Mesenchymal stem cell (in vitro differentiated cells and primary cell): ENCODE results near the gene RABIF.
"Not testable (repeated sequence)": the region's sequence is repeated elsewhere in the genome, so short reads cannot be mapped to it uniquely, and the experiment has no call there.

Source experiments
- DNase-seq: peaks from one replicate; pipeline ENCODE4 v3.0.0-alpha.2; 2013
- H2AFZ ChIP-seq: one replicate; pipeline ENCODE4 v1.6.1; 2013; ENCODE audit warnings: low read depth, mild to moderate bottlenecking, control low read depth, inconsistent platforms, low read length, moderate library complexity
- H2AK5ac ChIP-seq: 2 replicates; pipeline ENCODE4 v1.6.1; 2013; ENCODE audit warnings: low read length, moderate library complexity, mild to moderate bottlenecking, inconsistent platforms; ENCODE audit not compliant: severe bottlenecking
- H2BK120ac ChIP-seq: one replicate; pipeline ENCODE4 v1.6.1; 2013; ENCODE audit warnings: low read depth, mild to moderate bottlenecking, inconsistent platforms, low read length, moderate library complexity
- H2BK12ac ChIP-seq, 2 experiments: one replicate each; pipeline ENCODE4 v1.6.1; 2013; ENCODE audit warnings: inconsistent platforms in 2 of 2, low read length in 2 of 2, mild to moderate bottlenecking in 2 of 2, moderate library complexity in 2 of 2, control low read depth in 1 of 2
- H2BK15ac ChIP-seq: one replicate; pipeline ENCODE4 v1.6.1; 2013; ENCODE audit warnings: mild to moderate bottlenecking, low read depth, inconsistent platforms; ENCODE audit not compliant: poor library complexity, severe bottlenecking
- H2BK5ac ChIP-seq: 2 replicates; pipeline ENCODE4 v1.6.1; 2013; ENCODE audit warnings: low read depth, mild to moderate bottlenecking, low read length, control low read depth, inconsistent platforms; ENCODE audit not compliant: poor library complexity, severe bottlenecking
- H3K14ac ChIP-seq, 2 experiments: one replicate each; pipeline ENCODE4 v1.6.1; 2013; ENCODE audit warnings: inconsistent platforms in 2 of 2, low read length in 2 of 2, control low read depth in 1 of 2, mild to moderate bottlenecking in 1 of 2, moderate library complexity in 1 of 2
- H3K18ac ChIP-seq, 2 experiments: one replicate each; pipeline ENCODE4 v1.6.1; 2013; ENCODE audit warnings: inconsistent platforms in 2 of 2, low read length in 2 of 2, control low read depth in 1 of 2, low read depth in 1 of 2, mild to moderate bottlenecking in 1 of 2
- H3K23ac ChIP-seq, 2 experiments: one replicate each; pipeline ENCODE4 v1.6.1; 2013; ENCODE audit warnings: inconsistent platforms in 2 of 2, low read length in 2 of 2, mild to moderate bottlenecking in 2 of 2, moderate library complexity in 2 of 2, control low read depth in 1 of 2
- H3K27ac ChIP-seq: 2 replicates; pipeline ENCODE4 v1.5.1; 2013; ENCODE audit warnings: mild to moderate bottlenecking, moderate library complexity, low read length, control low read depth, inconsistent platforms; ENCODE audit not compliant: poor library complexity, severe bottlenecking
- H3K27me3 ChIP-seq, 2 experiments: 2 replicates each; pipeline versions ENCODE4 v1.6.1 to v1.7.0; 2013; ENCODE audit warnings: low read length in 2 of 2, mild to moderate bottlenecking in 2 of 2, moderate library complexity in 2 of 2, control low read depth in 1 of 2, inconsistent platforms in 1 of 2; ENCODE audit not compliant: control insufficient read depth in 1 of 2, insufficient read depth in 1 of 2
- H3K36me3 ChIP-seq, 2 experiments: 2 replicates each; pipeline versions ENCODE4 v1.6.1 to v1.7.0; 2013; ENCODE audit warnings: low read length in 2 of 2, control low read depth in 1 of 2, inconsistent platforms in 1 of 2, low read depth in 1 of 2, mild to moderate bottlenecking in 1 of 2; ENCODE audit not compliant: insufficient read depth in 2 of 2, control insufficient read depth in 1 of 2
- H3K4ac ChIP-seq, 2 experiments: one replicate each; pipeline ENCODE4 v1.6.1; 2013; ENCODE audit warnings: inconsistent platforms in 2 of 2, low read length in 2 of 2, mild to moderate bottlenecking in 2 of 2, moderate library complexity in 2 of 2, control low read depth in 1 of 2, low read depth in 1 of 2
- H3K4me1 ChIP-seq: 2 replicates; pipeline ENCODE4 v1.6.1; 2013; ENCODE audit warnings: low read depth, low read length, control low read depth; ENCODE audit not compliant: control insufficient read depth, insufficient read depth
- H3K4me2 ChIP-seq: 2 replicates; pipeline ENCODE4 v1.6.1; 2013; ENCODE audit warnings: low read length, mild to moderate bottlenecking, inconsistent platforms; ENCODE audit not compliant: poor library complexity, severe bottlenecking
- H3K4me3 ChIP-seq, 2 experiments: 2 replicates each; pipeline versions ENCODE4 v1.5.1 to v1.7.0; 2013; ENCODE audit warnings: low read length in 2 of 2, mild to moderate bottlenecking in 2 of 2, control low read depth in 1 of 2, low read depth in 1 of 2; ENCODE audit not compliant: insufficient read depth in 1 of 2
- H3K79me1 ChIP-seq: replicated peaks from 2 replicates; pipeline ENCODE4 v1.6.1; 2013; ENCODE audit warnings: mild to moderate bottlenecking, control low read depth, low read length, inconsistent platforms; ENCODE audit not compliant: poor library complexity, severe bottlenecking
- H3K9ac ChIP-seq: 2 replicates; pipeline ENCODE4 v1.7.0; 2013; ENCODE audit warnings: mild to moderate bottlenecking, low read length, moderate library complexity
- H3K9me3 ChIP-seq: 2 replicates; pipeline ENCODE4 v1.7.0; 2013; ENCODE audit warnings: mild to moderate bottlenecking, low read length; ENCODE audit not compliant: control insufficient read depth
- H4K8ac ChIP-seq: one replicate; pipeline ENCODE4 v1.6.1; 2013; ENCODE audit warnings: inconsistent platforms, mild to moderate bottlenecking, low read length, moderate library complexity
- H4K91ac ChIP-seq: one replicate; pipeline ENCODE4 v1.6.1; 2013; ENCODE audit warnings: mild to moderate bottlenecking, low read length, inconsistent platforms
- whole genome bisulfite sequencing: methylation state at CpG from one replicate; pipeline ENCODE4 v1.1.7; 2013; ENCODE audit warnings: mixed read lengths; 5-methylcytosine and 5-hydroxymethylcytosine counted together

The RABIF gene

DNA sequence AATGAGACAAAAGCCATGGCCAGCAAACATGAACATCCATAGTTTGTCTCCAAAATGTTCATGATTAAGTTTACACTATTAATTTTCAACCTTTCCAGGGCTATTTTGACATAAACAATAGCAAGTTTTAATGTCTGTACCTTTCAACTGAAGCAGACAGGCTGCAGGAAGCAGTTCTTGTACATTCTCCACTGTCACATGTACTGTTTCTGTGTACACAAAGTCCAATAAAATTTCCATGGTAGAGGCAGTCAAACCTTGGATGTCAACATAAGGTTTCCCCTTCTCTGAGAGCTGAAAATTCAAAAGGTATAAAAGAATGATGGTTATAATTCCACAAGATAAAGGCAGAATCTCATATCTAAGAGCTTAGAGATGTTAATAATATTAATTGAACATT lies 30.7 kb upstream of the RABIF start:
- no peaks in the 10 kb centered on the region for H3K4me1 ChIP-seq
- H3K27ac ChIP-seq, result no peak overlapping the region
- peaks cover 14% of the 10 kb centered on the region for H3K79me1 ChIP-seq
- no peaks in the 10 kb centered on the region for H3K9me3 ChIP-seq
- H3K4me2 ChIP-seq, result no peak overlapping the region
- DNase-seq, result no peak
- H3K14ac ChIP-seq, result no peak overlapping the region
- H2BK12ac ChIP-seq, result no peak overlapping the region
- H2BK120ac ChIP-seq, result no peak overlapping the region
- no peak overlapping the region for H2AK5ac ChIP-seq
- no peak overlapping the region for H3K23ac ChIP-seq
- no peak overlapping the region for H2BK15ac ChIP-seq
- peaks cover 13 to 71% of the 10 kb centered on the region in 2 experiments for H3K36me3 ChIP-seq
- no peak overlapping the region for H2AFZ ChIP-seq
- H4K8ac ChIP-seq, result no peak overlapping the region
- no peak overlapping the region for H2BK5ac ChIP-seq
- no peaks in the 10 kb centered on the region for H3K27me3 ChIP-seq
- H4K91ac ChIP-seq, result no peak overlapping the region
- H3K4ac ChIP-seq, result no peak overlapping the region
- no peak overlapping the region for H3K4me3 ChIP-seq
- no peak overlapping the region for H3K9ac ChIP-seq
- H3K18ac ChIP-seq, result no peak overlapping the region

DNA sequence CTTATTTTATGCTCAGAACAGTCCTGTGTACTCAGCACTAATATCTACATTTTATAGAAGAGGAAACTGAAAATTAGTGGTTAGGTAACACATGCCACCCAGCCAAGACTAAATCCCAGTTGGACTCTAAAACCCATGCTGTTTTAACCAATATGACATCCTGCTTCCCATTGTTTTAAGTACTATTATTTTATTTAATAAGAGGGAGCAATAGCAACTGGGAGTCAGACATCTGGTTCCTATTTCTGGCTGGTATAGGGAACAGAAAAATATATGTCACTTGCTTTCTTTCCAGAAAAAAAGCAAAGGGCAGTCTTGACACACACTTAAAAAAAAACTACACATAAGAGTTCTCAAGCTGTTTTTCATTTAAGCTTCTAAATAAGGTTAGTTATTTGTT lies 26.2 kb upstream of the RABIF start:
- no peak overlapping the region for H2AFZ ChIP-seq
- no peaks in the 10 kb centered on the region for H3K4me1 ChIP-seq
- H3K23ac ChIP-seq, result no peak overlapping the region
- no peaks in the 10 kb centered on the region for H3K27me3 ChIP-seq
- H3K4me3 ChIP-seq, result no peak overlapping the region
- DNase-seq, result no peak
- no peak overlapping the region for H3K4me2 ChIP-seq
- no peak overlapping the region for H4K91ac ChIP-seq
- no peak overlapping the region for H3K4ac ChIP-seq
- H3K9me3 ChIP-seq, result no peaks in the 10 kb centered on the region
- no peak overlapping the region for H3K14ac ChIP-seq
- H2AK5ac ChIP-seq, result no peak overlapping the region
- peaks cover 17% of the 10 kb centered on the region for H3K79me1 ChIP-seq
- H4K8ac ChIP-seq, result no peak overlapping the region
- no peak overlapping the region for H3K9ac ChIP-seq
- H3K36me3 ChIP-seq, result peaks cover 24 to 95% of the 10 kb centered on the region in 2 experiments
- H3K18ac ChIP-seq, result no peak overlapping the region
- H2BK120ac ChIP-seq, result no peak overlapping the region
- H2BK15ac ChIP-seq, result no peak overlapping the region
- H2BK5ac ChIP-seq, result no peak overlapping the region
- H3K27ac ChIP-seq, result no peak overlapping the region
- no peak overlapping the region for H2BK12ac ChIP-seq

DNA sequence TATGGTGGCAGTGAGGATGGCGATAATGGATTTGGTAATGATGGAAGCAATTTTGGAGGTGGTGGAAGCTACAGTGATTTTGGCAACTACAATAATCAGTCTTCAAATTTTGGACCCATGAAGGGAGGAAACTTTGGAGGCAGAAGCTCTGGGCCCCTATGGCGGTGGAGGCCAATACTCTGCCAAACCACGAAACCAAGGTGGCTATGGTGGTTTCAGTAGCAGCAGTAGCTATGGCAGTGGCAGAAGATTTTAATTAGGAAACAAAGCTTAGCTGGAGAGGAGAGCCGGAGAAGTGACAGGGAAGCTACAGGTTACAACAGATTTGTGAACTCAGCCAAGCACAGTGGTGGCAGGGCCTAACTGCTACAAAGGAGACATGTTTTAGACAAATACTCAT lies 23.5 kb upstream of the RABIF start:
- not testable (repeated sequence) for H3K4me3 ChIP-seq, H3K14ac ChIP-seq, H3K9me3 ChIP-seq, H3K4me1 ChIP-seq, H2AFZ ChIP-seq, H3K9ac ChIP-seq, H3K4me2 ChIP-seq, H3K27ac ChIP-seq, H3K4ac ChIP-seq, H2BK15ac ChIP-seq, H2AK5ac ChIP-seq, H3K18ac ChIP-seq, H2BK5ac ChIP-seq, H2BK12ac ChIP-seq, H2BK120ac ChIP-seq, H3K23ac ChIP-seq, H4K91ac ChIP-seq, H3K27me3 ChIP-seq, H4K8ac ChIP-seq, DNase-seq
- H3K36me3 ChIP-seq, result peaks cover 29 to 98% of the 10 kb centered on the region in 2 experiments
- WGBS, result over 99% methylated on average over 4 of the region's 4 CpGs
- H3K79me1 ChIP-seq, result peaks cover 14% of the 10 kb centered on the region

DNA sequence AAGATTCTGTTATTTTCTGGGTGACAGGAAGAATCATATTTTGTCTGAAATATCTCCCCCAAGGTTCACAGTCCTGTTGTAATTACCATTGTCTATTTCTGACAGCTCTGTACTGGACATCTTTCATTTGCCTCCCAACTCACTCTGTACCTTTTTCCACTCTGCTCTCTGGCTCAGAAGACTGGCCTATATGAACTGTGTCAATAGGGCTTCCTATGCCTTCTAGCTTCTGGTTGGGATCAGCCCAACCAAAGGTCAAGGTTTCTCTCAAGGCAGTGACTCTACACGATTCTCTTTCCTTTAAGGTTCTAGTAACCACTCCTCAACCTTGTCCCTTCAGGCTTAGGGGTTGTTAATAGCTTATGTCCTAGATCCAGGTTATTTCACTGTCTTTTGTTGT lies 20.5 kb upstream of the RABIF start:
- no peak overlapping the region for H2BK120ac ChIP-seq
- DNase-seq, result no peak
- no peak overlapping the region for H3K14ac ChIP-seq
- H4K91ac ChIP-seq, result no peak overlapping the region
- peaks cover 5% of the 10 kb centered on the region for H3K79me1 ChIP-seq
- H2BK5ac ChIP-seq, result no peak overlapping the region
- H3K4me3 ChIP-seq, result no peak overlapping the region
- no peak overlapping the region for H3K9ac ChIP-seq
- H3K27ac ChIP-seq, result no peak overlapping the region
- H3K23ac ChIP-seq, result no peak overlapping the region
- no peak overlapping the region for H2BK15ac ChIP-seq
- no peak overlapping the region for H4K8ac ChIP-seq
- H3K36me3 ChIP-seq, result peaks cover 19 to 87% of the 10 kb centered on the region in 2 experiments
- no peak overlapping the region for H2BK12ac ChIP-seq
- H3K4me2 ChIP-seq, result no peak overlapping the region
- no peaks in the 10 kb centered on the region for H3K4me1 ChIP-seq
- WGBS, result no CpG with 5 or more reads among the region's 1 CpG
- no peaks in the 10 kb centered on the region for H3K27me3 ChIP-seq
- no peak overlapping the region for H3K4ac ChIP-seq
- H3K9me3 ChIP-seq, result no peaks in the 10 kb centered on the region
- H3K18ac ChIP-seq, result no peak overlapping the region
- H2AFZ ChIP-seq, result no peak overlapping the region
- H2AK5ac ChIP-seq, result no peak overlapping the region
